AG09309 (cell line): ENCODE measurements around the gene FCN2.

Experiments
- DNase-seq: peaks from one replicate; pipeline ENCODE4 v3.0.0-alpha.2; 2010; ENCODE audit warnings: low read depth
- H3K4me3 ChIP-seq: 2 replicates; pipeline ENCODE4 v1.5.1; 2011; ENCODE audit warnings: mild to moderate bottlenecking, low read depth, low read length, moderate library complexity; ENCODE audit not compliant: control insufficient read depth
- CTCF ChIP-seq: IDR thresholded peaks from 2 replicates; pipeline ENCODE4 v1.5.1; 2011; ENCODE audit warnings: mild to moderate bottlenecking, low read depth, low read length, inconsistent platforms; ENCODE audit not compliant: insufficient read depth, control insufficient read depth; ENCODE audit errors: missing control alignments

The FCN2 gene

DNA sequence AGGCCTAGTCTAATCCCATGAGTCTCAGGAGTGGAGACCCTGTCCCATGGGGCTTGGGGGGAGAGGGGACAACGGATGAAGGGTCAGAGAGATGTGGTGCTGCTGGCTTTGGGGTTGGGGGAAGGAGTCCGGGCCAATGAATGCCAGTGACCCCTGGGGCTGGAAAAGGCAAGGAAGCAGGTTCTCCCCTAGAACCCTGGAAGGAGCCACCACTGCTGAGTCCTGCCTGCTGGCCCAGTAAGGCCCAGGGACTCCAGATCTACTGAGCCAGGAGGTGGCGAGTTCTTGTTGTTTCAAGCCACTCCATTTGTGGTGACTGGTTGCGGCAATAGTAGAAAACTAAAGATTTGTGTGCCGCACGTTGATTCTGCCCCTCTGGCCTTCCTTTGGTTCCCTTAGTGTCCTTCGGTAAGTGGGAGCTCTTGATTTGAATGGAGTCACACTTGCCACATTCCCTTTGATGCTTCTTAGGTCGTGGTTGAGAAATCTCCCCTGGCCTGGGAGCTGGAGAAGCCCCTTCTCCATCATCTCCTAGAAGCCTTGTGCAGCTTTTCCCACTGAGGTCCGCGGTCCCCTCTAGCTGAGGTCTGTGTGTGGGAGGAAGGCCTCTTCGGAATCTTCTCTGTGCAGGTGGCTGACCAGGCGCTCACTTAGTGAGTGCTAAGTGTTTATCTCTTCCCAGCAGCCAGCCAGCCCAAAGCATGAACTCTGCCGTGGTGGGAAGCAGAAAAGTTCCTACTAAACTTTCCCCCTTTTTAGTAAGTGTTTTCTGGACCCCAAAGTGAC is 28.1 kb downstream of the FCN2 start:
- TF ChIP-seq CTCF = no peak
- no peak for DNase-seq

GRCh38 chr9:134909511-134910481 is 29.2 kb downstream of the FCN2 start:
- no peak for TF ChIP-seq CTCF
- no peak overlapping the region for H3K4me3 ChIP-seq
- no peak for DNase-seq

More for the DNA sequence above, 28.1 kb downstream of the FCN2 start:
- H3K4me3 ChIP-seq = no peak overlapping the region

- TF ChIP-seq CTCF = no peak
- no peak overlapping the region for H3K4me3 ChIP-seq
- DNase-seq = no peak
Observed at GRCh38 chr9:134912126-134912840, 31.7 kb downstream of the FCN2 start.

- no peak overlapping the region for H3K4me3 ChIP-seq
- TF ChIP-seq CTCF = no peak
- DNase-seq = no peak
Observed at GRCh38 chr9:134913041-134913712, 32.6 kb downstream of the FCN2 start.

DNA sequence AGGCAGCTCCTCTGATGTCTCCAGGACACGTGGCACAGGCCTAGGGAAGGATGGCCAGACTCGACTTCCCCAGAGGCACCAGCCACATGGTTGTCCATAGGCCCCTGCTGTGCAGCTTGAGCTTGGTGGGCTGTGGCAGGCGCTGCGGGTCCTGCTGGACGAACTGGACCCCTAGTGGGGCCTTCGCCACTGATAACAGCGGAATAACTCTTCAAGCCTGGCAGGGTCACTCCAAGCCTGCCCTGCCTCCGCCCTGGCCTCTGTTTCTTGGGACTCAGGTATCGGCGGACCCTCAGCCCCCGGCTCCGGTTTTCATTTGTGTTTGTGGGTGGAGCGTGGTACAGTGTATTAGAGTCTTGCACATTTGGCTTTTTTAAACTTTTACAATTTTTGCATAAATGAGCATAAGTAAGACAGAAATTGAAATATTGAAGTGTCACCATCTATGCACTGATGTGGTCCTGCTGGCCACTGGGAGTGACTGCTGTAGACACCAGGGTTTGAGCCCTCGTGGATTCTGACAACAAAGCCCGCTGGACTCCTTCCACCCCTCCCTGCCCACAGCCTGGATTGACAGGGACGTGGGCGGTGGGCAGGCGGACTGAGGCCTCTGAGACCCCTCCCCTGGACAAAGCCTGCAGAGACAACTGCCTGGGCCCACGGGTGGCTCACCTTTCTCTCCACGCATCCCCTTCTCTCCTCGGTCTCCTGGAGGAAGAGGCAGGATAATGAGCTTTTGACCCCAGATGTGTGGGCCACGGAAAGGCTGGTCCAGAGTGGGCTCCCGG is 33.3 kb downstream of the FCN2 start:
- no peak for DNase-seq
- H3K4me3 ChIP-seq = no peak overlapping the region
- no peak for TF ChIP-seq CTCF

DNA sequence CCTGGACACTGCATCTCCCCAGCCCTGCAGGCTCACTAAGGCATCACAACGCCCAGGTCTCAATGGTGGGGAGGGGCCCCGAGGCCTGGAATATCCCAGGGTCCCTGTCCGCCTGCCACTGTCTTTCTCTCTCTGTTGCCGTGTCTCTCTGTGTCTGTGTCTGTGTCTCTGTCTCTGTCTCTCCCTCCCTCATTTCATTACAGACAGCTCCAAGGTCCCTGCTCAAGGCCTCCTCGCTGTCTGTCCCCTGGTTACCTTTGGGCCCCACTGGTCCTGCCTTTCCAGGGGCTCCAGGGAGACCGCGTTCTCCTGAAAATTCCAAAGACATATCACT is 33.9 kb downstream of the FCN2 start:
- TF ChIP-seq CTCF = no peak
- no peak for DNase-seq
- H3K4me3 ChIP-seq = no peak overlapping the region
